ENCODE results near the gene RETREG3. TPM values are rescaled to one million over a fixed set of nuclear protein-coding genes. Genes with fewer than 3 reads are reported as not detected.
"Not testable (repeated sequence)": the region's sequence is repeated elsewhere in the genome, so short reads cannot be mapped to it uniquely, and the experiment has no call there.

The RETREG3 gene
- total and polyA plus RNA-seq, 2 experiments from 2014 or later: 36.3 to 66.7 TPM

DNA sequence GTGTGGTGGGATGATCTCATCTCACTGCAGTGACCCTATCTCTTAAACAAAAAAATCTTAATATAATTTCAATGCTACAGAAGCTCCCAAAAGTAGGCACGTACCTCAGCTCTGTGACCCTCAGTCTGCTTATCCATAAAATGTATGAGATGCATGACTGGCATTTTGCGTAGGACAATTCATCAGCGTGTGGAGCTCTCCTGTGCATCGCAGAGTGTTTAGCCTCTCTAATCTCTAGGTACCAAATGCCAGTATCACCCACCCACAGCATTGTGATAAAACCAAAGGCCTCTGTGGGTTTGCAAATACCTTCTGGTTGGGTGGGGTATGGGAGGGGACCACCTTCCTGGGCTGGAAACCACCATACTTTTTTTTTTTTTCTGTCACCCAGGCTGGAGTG is 30.9 kb upstream of the RETREG3 start:
- no peak overlapping the region for H3K4me3 ChIP-seq
- no peak overlapping the region for H2AFZ ChIP-seq
- DNase-seq: no peak
- no peaks in the 10 kb centered on the region for H3K79me2 ChIP-seq (ENCODE audit: insufficient read depth)
- no peaks in the 10 kb centered on the region for H3K9me2 ChIP-seq (ENCODE audit: insufficient read depth)
- no peaks in the 10 kb centered on the region for H3K9me3 ChIP-seq (ENCODE audit: low read depth)
- TF ChIP-seq EZH2phosphoT487 (IDR thresholded peaks at IDR 0.05; ENCODE audit: insufficient read depth, low read depth): no peak
- TF ChIP-seq EZH2 (IDR thresholded peaks at IDR 0.05; ENCODE audit: insufficient read depth, poor library complexity, severe bottlenecking): no peak
- H3K9ac ChIP-seq: no peak overlapping the region
- in situ Hi-C loops (cut with MboI): no loop called here
- no peak overlapping the region for H3K27ac ChIP-seq
- H3F3A ChIP-seq (ENCODE audit: insufficient read depth): no peaks in the 10 kb centered on the region
- WGBS, 2 experiments (ENCODE audit: low coverage in 1 of 2, low lambda C conversion rate in 2 of 2, missing lambda C conversion rate in 2 of 2): 71 to 74% methylated on average over 4 of the region's 4 CpGs
- no peak overlapping the region for H3K4me2 ChIP-seq (ENCODE audit: unreplicated experiment)
- H4K20me1 ChIP-seq (ENCODE audit: insufficient read depth): no peaks in the 10 kb centered on the region
- no peaks in the 10 kb centered on the region for H3K27me3 ChIP-seq (replicated peaks; ENCODE audit: insufficient read depth)
- no peaks in the 10 kb centered on the region for H3K36me3 ChIP-seq (ENCODE audit: low read depth)
- no peaks in the 10 kb centered on the region for H3K4me1 ChIP-seq (ENCODE audit: insufficient read depth)

DNA sequence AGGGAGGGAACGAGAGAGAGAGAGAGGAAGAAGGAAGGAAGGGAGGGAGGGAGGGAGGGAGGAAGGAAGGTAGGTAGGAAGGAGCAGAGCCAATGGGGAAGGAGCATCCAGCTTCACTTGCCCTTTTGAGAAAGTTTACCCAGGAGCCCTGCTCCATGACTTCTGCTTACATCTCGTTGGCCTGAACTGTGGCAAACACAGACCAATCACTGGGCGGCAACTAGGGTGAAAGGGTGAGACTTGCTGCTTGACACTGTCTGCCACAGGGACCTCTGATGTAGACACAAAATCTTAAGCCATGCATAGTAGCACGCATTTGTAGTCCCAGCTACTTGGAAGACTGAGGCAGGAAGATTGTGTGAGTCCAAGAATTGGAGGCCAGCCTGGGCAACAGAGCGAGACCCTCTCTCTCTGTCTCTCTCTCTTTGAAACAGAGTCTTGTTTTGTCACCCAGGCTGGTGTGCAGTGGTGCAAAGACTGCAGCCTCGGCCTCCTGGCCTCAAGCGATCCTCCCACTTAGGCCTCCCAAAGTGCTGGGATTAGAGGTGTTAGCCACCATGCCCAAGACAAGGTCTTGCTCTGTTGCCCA is 30.4 kb upstream of the RETREG3 start:
- DNase-seq: no peak
- Histone ChIP-seq H4K20me1 (ENCODE audit: insufficient read depth) (no peaks in the 10 kb centered on the region), H3K4me1 (ENCODE audit: insufficient read depth) (no peaks in the 10 kb centered on the region), H2AFZ (no peak overlapping the region), H3K9me3 (ENCODE audit: low read depth) (no peaks in the 10 kb centered on the region), H3K4me3 (no peak overlapping the region), H3K36me3 (ENCODE audit: low read depth) (no peaks in the 10 kb centered on the region), H3K79me2 (ENCODE audit: insufficient read depth) (no peaks in the 10 kb centered on the region), H3K9me2 (ENCODE audit: insufficient read depth) (no peaks in the 10 kb centered on the region), H3K27me3 (replicated peaks; ENCODE audit: insufficient read depth) (no peaks in the 10 kb centered on the region), H3K27ac (no peak overlapping the region), H3F3A (ENCODE audit: insufficient read depth) (no peaks in the 10 kb centered on the region), H3K9ac (no peak overlapping the region), H3K4me2 (ENCODE audit: unreplicated experiment) (no peak overlapping the region)
- in situ Hi-C loops (cut with MboI): no loop called here
- TF ChIP-seq EZH2 (IDR thresholded peaks at IDR 0.05; ENCODE audit: insufficient read depth, poor library complexity, severe bottlenecking): no peak
- TF ChIP-seq EZH2phosphoT487 (IDR thresholded peaks at IDR 0.05; ENCODE audit: insufficient read depth, low read depth): no peak
- 64 to 66% methylated on average over 6 of the region's 7 CpGs for WGBS, 2 experiments (ENCODE audit: low coverage in 1 of 2, low lambda C conversion rate in 2 of 2, missing lambda C conversion rate in 2 of 2)

DNA sequence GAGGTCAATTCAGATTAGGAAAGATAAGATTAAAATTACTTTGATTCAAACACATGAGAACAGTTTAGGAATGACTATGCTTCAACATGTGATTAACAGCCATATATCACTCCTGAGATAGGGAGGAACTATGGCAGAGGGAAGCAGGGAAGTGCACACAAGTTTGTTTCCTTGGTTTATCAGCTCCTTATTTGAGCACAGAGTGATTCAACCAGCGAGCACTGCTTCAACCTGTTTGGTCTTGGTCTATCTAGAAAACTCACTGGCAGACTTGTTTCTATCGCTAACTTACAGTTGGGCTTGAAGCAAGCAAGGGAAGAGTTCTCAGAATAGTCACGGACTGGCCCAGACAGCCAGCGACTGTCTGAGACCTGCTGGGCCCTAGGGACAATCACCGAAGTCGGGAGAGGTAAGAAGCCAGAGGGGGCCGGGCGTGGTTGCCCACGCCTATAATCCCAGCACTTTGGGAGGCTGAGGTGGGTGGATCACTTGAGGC is 23.8 kb upstream of the RETREG3 start:
- H3K4me1 ChIP-seq (ENCODE audit: insufficient read depth): no peaks in the 10 kb centered on the region
- TF ChIP-seq EZH2phosphoT487 (IDR thresholded peaks at IDR 0.05; ENCODE audit: insufficient read depth, low read depth) (no peak), EZH2 (IDR thresholded peaks at IDR 0.05; ENCODE audit: insufficient read depth, poor library complexity, severe bottlenecking) (no peak)
- no peaks in the 10 kb centered on the region for H3K9me3 ChIP-seq (ENCODE audit: low read depth)
- no peaks in the 10 kb centered on the region for H3K27me3 ChIP-seq (replicated peaks; ENCODE audit: insufficient read depth)
- no peak overlapping the region for H3K4me3 ChIP-seq
- no peak overlapping the region for H3K4me2 ChIP-seq (ENCODE audit: unreplicated experiment)
- no peak overlapping the region for H3K9ac ChIP-seq
- 84 to 87% methylated on average over 9 of the region's 9 CpGs for WGBS, 2 experiments (ENCODE audit: low coverage in 1 of 2, low lambda C conversion rate in 2 of 2, missing lambda C conversion rate in 2 of 2)
- H3K27ac ChIP-seq: no peak overlapping the region
- H3K9me2 ChIP-seq (ENCODE audit: insufficient read depth): no peaks in the 10 kb centered on the region
- in situ Hi-C loops (cut with MboI): no loop called here
- no peaks in the 10 kb centered on the region for H3K36me3 ChIP-seq (ENCODE audit: low read depth)
- H4K20me1 ChIP-seq (ENCODE audit: insufficient read depth): no peaks in the 10 kb centered on the region
- no peak overlapping the region for H2AFZ ChIP-seq
- no peaks in the 10 kb centered on the region for H3F3A ChIP-seq (ENCODE audit: insufficient read depth)
- no peaks in the 10 kb centered on the region for H3K79me2 ChIP-seq (ENCODE audit: insufficient read depth)
- DNase-seq: no peak

DNA sequence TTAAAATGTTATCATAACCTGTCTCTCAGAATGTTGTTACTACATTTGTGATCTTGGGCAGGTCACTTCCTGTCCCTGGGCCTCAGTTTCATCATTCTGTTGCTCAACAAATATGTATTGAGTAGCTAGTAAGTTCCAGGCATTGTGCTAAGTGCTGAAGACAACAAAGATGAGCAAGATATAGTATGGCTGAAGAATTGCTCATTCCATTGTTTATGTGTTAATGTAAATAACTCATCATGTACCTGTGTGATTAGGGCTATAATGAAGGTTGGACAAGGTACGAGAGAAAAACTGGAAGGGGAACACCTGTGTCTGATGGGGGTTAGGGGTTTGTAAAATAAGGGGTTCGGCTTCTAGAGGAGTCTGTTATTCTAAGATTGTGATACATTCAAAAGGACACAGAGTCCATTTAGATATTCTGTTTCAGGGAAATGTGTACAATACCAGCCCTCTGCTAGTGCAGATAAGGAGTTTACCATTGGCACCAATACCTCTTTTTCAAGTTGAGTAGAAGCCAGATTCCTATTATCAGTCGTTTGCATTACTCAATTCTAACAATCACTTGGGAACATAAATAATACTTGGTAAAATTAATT is 20.3 kb upstream of the RETREG3 start:
- TF ChIP-seq EZH2phosphoT487 (IDR thresholded peaks at IDR 0.05; ENCODE audit: insufficient read depth, low read depth) (no peak), EZH2 (IDR thresholded peaks at IDR 0.05; ENCODE audit: insufficient read depth, poor library complexity, severe bottlenecking) (no peak)
- H2AFZ ChIP-seq: no peak overlapping the region
- no peaks in the 10 kb centered on the region for H3K36me3 ChIP-seq (ENCODE audit: low read depth)
- in situ Hi-C loops (cut with MboI): no loop called here
- no peaks in the 10 kb centered on the region for H3K79me2 ChIP-seq (ENCODE audit: insufficient read depth)
- no peak overlapping the region for H3K4me2 ChIP-seq (ENCODE audit: unreplicated experiment)
- no peaks in the 10 kb centered on the region for H3K27me3 ChIP-seq (replicated peaks; ENCODE audit: insufficient read depth)
- H3K4me3 ChIP-seq: no peak overlapping the region
- H3K9ac ChIP-seq: no peak overlapping the region
- 67 to 72% methylated on average over 3 of the region's 3 CpGs for WGBS, 2 experiments (ENCODE audit: low coverage in 1 of 2, low lambda C conversion rate in 2 of 2, missing lambda C conversion rate in 2 of 2)
- no peaks in the 10 kb centered on the region for H3K4me1 ChIP-seq (ENCODE audit: insufficient read depth)
- no peak for DNase-seq
- no peaks in the 10 kb centered on the region for H3K9me3 ChIP-seq (ENCODE audit: low read depth)
- no peaks in the 10 kb centered on the region for H3K9me2 ChIP-seq (ENCODE audit: insufficient read depth)
- no peaks in the 10 kb centered on the region for H3F3A ChIP-seq (ENCODE audit: insufficient read depth)
- H4K20me1 ChIP-seq (ENCODE audit: insufficient read depth): no peaks in the 10 kb centered on the region
- H3K27ac ChIP-seq: no peak overlapping the region

DNA sequence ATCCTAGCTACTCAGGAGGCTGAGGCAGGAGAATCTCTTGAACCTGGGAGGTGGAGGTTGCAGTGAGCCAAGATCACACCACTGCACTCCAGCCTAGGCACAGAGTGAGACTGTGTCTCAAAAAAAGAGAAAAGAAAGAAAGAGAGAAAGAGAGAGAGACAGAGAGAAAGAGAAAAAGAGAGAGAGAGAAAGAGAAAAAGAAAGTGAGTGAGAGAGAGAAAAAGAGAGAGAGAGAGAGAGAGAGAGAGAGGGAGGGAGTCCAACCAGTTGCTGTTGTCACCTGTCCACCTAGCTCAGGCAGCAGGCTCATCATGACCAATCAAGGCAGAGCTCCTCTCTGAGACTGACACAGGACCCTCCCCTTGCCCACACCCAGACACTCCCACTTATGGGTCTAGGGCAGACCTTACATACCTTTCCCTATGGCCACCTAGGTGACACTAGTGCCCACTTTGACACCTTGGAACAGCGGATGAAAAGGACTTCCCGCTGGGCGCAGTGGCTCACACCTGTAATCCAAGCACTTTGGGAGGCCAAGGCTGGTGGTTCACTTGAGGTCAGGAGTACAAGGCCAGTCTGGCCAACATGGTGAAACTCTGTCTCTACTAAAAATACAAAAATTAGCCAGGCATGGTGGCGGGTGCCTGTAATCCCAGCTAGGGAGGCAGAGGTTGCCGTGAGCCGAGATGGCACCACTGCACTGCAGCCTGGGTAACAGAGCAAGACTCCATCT is 18.0 kb upstream of the RETREG3 start:
- H3K9me3 ChIP-seq (ENCODE audit: low read depth); H3K4me2 ChIP-seq (ENCODE audit: unreplicated experiment); H3K36me3 ChIP-seq (ENCODE audit: low read depth); H2AFZ ChIP-seq; DNase-seq; H3K9me2 ChIP-seq (ENCODE audit: insufficient read depth); H3K4me3 ChIP-seq; in situ Hi-C loops (cut with MboI); H4K20me1 ChIP-seq (ENCODE audit: insufficient read depth); H3F3A ChIP-seq (ENCODE audit: insufficient read depth); H3K4me1 ChIP-seq (ENCODE audit: insufficient read depth); H3K9ac ChIP-seq; H3K79me2 ChIP-seq (ENCODE audit: insufficient read depth); H3K27me3 ChIP-seq (replicated peaks; ENCODE audit: insufficient read depth); H3K27ac ChIP-seq: not testable (repeated sequence)
- WGBS, 2 experiments (ENCODE audit: low coverage in 1 of 2, low lambda C conversion rate in 2 of 2, missing lambda C conversion rate in 2 of 2): 78 to 83% methylated on average over 4 to 6 of the region's 6 CpGs
